Liver (tissue), 9 donors: ENCODE measurements around the gene ARF5. TPM values are rescaled to one million over a fixed set of nuclear protein-coding genes. Genes with fewer than 3 reads are reported as not detected.

Source experiments
- DNase-seq: peaks from one replicate; pipeline ENCODE4 v3.0.0-alpha.2; 2017; ENCODE audit warnings: low spot score
- H3K27ac ChIP-seq, 2 donors: one replicate each; pipeline ENCODE4 v1.7.0; 2013; ENCODE audit warnings: inconsistent platforms in 2 of 2, low read length in 2 of 2, control low read depth in 1 of 2, low read depth in 1 of 2, mild to moderate bottlenecking in 1 of 2
- H3K27me3 ChIP-seq, 4 donors: one replicate each; pipeline versions ENCODE4 v1.6.1 to v1.7.0; 2013; ENCODE audit warnings: low read length in 3 of 4, inconsistent platforms in 1 of 4, mild to moderate bottlenecking in 1 of 4, moderate library complexity in 1 of 4; ENCODE audit not compliant: control insufficient read depth in 4 of 4, insufficient read depth in 4 of 4
- H3K36me3 ChIP-seq, 4 donors: one replicate each; pipeline versions ENCODE4 v1.6.1 to v1.7.0; 2013; ENCODE audit warnings: low read length in 3 of 4, mild to moderate bottlenecking in 3 of 4, low read depth in 1 of 4, moderate library complexity in 1 of 4; ENCODE audit not compliant: control insufficient read depth in 4 of 4, insufficient read depth in 3 of 4
- H3K4me1 ChIP-seq, 4 donors: one replicate each; pipeline versions ENCODE4 v1.6.1 to v1.7.0; 2013; ENCODE audit warnings: low read length in 3 of 4, mild to moderate bottlenecking in 3 of 4, moderate library complexity in 1 of 4; ENCODE audit not compliant: control insufficient read depth in 4 of 4, insufficient read depth in 4 of 4
- H3K4me3 ChIP-seq, 3 donors: one replicate each; pipeline versions ENCODE4 v1.6.1 to v1.7.0; 2013; ENCODE audit warnings: low read length in 3 of 3, control low read depth in 1 of 3, low read depth in 1 of 3, mild to moderate bottlenecking in 1 of 3
- H3K9ac ChIP-seq, 2 donors: one replicate each; pipeline ENCODE4 v1.7.0; 2013; ENCODE audit warnings: low read length in 2 of 2, mild to moderate bottlenecking in 2 of 2, moderate library complexity in 2 of 2, control low read depth in 1 of 2, low read depth in 1 of 2
- H3K9me3 ChIP-seq, 4 donors: one replicate each; pipeline versions ENCODE4 v1.6.1 to v1.7.0; 2013; ENCODE audit warnings: low read length in 3 of 4; ENCODE audit not compliant: control insufficient read depth in 4 of 4
- ATF3 ChIP-seq: IDR thresholded peaks from 2 replicates; pipeline ENCODE4 v1.6.1; 2016; ENCODE audit warnings: antibody characterized with exemption
- EGR1 ChIP-seq, 2 donors: IDR thresholded peaks; 2 replicates each; pipeline ENCODE4 v1.6.1; 2016 to 2018; ENCODE audit warnings: antibody characterized with exemption in 2 of 2, low read depth in 2 of 2
- FOXA1 ChIP-seq: IDR thresholded peaks from 2 replicates; pipeline ENCODE4 v1.6.1; 2016; ENCODE audit warnings: antibody characterized with exemption
- FOXA2 ChIP-seq: IDR thresholded peaks from 2 replicates; pipeline ENCODE4 v1.6.1; 2016; ENCODE audit warnings: antibody characterized with exemption
- GABPA ChIP-seq, 2 donors: IDR thresholded peaks in 1 of 2; conservative IDR thresholded peaks in 1 of 2; 2 replicates each; pipeline ENCODE4 v1.6.1; 2016; ENCODE audit warnings: antibody characterized with exemption in 2 of 2, mild to moderate bottlenecking in 1 of 2, moderate library complexity in 1 of 2
- NR2F2 ChIP-seq: IDR thresholded peaks from 2 replicates; pipeline ENCODE4 v1.6.1; 2016; ENCODE audit warnings: antibody characterized with exemption
- RXRA ChIP-seq, 2 donors: IDR thresholded peaks; 2 replicates each; pipeline ENCODE4 v1.6.1; 2017 to 2018; ENCODE audit warnings: antibody characterized with exemption in 2 of 2, mild to moderate bottlenecking in 1 of 2
- SP1 ChIP-seq: IDR thresholded peaks from 2 replicates; pipeline ENCODE4 v1.6.1; 2018; ENCODE audit warnings: antibody characterized with exemption, mild to moderate bottlenecking
- YY1 ChIP-seq: IDR thresholded peaks from 2 replicates; pipeline ENCODE4 v1.6.1; 2016; ENCODE audit warnings: antibody characterized with exemption, mild to moderate bottlenecking
- ZBTB33 ChIP-seq: IDR thresholded peaks from 2 replicates; pipeline ENCODE4 v1.6.1; 2016; ENCODE audit warnings: antibody characterized with exemption
- WGBS: extraction: QIAGEN DNeasy Blood & Tissue Kit; methylation state at CpG from one replicate; pipeline ENCODE4 v1.1.7; 2013; 5-methylcytosine and 5-hydroxymethylcytosine counted together
- polyA plus RNA-seq, 2 donors: library from polyadenylated mRNA; stranded (reverse) in 1 of 2; unstranded in 1 of 2; fragments of 200-250 nt in 1 of 2; fragments of >200 nt in 1 of 2; fragmentation: Nextera tagmentation in 1 of 2; extraction: Ambion mirVana in 1 of 2; gene quantifications; one replicate each; pipeline versions ENCODE4 v1.2.1 to v1.2.3, GENCODE V29; 2013 to 2015
- total RNA-seq, 2 donors: library from RNA; depleted of rRNA; stranded (reverse); fragments of >200 nt; gene quantifications; one replicate each; pipeline ENCODE4 v1.2.3, GENCODE V29; 2014
- TF ChIP-seq, protein P1 (sequence below): fragments of 150-350 bp; IDR thresholded peaks from 2 replicates; pipeline ENCODE4 v1.5.1; 2017; ENCODE audit warnings: improper control_type of control experiment, low read depth, low read length; ENCODE audit not compliant: missing input control
- donor health status: healthy.
- donor health status: healthy.
- donor health status: healthy.
- donor health status: healthy.
- donor health status: healthy.

Gene ARF5
- total and polyA plus RNA-seq, 4 donors, result 47.8 to 90.0 (median 55.4) TPM

DNA sequence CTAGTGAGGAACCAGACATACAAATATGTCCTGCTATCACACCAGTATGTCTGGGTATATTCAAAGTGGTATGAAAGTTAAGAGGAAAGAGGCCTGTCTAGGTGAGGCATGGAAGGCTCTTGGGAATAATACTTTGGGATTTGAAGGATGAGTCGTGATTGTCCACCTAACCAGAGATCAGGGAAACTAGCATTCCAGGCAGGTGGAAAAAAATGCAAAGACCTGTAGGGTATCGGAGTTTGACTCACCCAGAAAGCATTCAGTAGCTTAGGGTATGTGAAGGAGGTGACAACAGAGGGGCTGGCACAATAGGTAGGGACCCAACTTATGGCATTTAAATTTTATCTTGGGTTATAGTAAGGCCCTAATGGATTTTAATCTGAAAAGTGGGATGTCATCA lies 1.9 kb upstream of the ARF5 start:
- H3K4me1 ChIP-seq, result peaks cover 14 to 64% (median 51%) of the 10 kb centered on the region in 4 donors
- TF ChIP-seq ATF3 (no peak), SP1 (no peak), FOXA1 (no peak), RXRA (IDR thresholded peaks at IDR 0.05) (no peak), GABPA (IDR thresholded peaks at IDR 0.05 in 1 of 2, conservative IDR thresholded peaks at IDR 0.05 in 1 of 2) (no peak), EGR1 (IDR thresholded peaks at IDR 0.05; ENCODE audit: low read depth in 2 of 2) (no peak), FOXA2 (no peak), NR2F2 (no peak), ZBTB33 (no peak)
- TF ChIP-seq, protein P1, sequence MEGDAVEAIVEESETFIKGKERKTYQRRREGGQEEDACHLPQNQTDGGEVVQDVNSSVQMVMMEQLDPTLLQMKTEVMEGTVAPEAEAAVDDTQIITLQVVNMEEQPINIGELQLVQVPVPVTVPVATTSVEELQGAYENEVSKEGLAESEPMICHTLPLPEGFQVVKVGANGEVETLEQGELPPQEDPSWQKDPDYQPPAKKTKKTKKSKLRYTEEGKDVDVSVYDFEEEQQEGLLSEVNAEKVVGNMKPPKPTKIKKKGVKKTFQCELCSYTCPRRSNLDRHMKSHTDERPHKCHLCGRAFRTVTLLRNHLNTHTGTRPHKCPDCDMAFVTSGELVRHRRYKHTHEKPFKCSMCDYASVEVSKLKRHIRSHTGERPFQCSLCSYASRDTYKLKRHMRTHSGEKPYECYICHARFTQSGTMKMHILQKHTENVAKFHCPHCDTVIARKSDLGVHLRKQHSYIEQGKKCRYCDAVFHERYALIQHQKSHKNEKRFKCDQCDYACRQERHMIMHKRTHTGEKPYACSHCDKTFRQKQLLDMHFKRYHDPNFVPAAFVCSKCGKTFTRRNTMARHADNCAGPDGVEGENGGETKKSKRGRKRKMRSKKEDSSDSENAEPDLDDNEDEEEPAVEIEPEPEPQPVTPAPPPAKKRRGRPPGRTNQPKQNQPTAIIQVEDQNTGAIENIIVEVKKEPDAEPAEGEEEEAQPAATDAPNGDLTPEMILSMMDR, result no peak
- WGBS, result 94% methylated on average over 2 of the region's 2 CpGs
- H3K9me3 ChIP-seq, result no peaks in the 10 kb centered on the region
- H3K27me3 ChIP-seq, result no peaks in the 10 kb centered on the region
- H3K27ac ChIP-seq, result no peak overlapping the region
- no peak overlapping the region for H3K4me3 ChIP-seq
- H3K9ac ChIP-seq, result no peak overlapping the region
- peaks cover 5 to 8% (median 7%) of the 10 kb centered on the region in 4 donors for H3K36me3 ChIP-seq
- DNase-seq, result no peak

DNA sequence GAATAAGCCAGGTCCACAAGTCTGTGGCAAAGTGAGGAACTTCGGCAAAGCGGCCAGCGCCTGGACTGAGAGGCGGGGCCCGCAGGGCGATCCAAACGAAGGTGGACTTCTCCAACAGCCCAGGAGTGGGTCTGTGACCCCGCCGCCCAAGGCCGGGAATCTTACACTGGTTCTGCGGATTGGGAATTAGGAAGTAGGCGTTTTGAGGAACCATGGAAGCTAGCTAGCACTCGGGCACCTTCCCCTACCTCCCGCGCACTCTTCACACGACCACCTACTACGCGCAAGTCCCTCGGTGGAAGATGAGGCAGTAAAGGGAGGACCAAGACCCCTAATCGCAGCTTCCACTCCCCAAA lies 570 bp upstream of the ARF5 start:
- H3K36me3 ChIP-seq, result peaks cover 6 to 14% (median 10%) of the 10 kb centered on the region in 4 donors
- H3K4me3 ChIP-seq, result peak overlapping the region; percentile 74 to 89 (median 85)
- peaks cover 9 to 53% (median 38%) of the 10 kb centered on the region in 4 donors for H3K4me1 ChIP-seq
- peak; percentile 41 for DNase-seq
- H3K9ac ChIP-seq, result peak overlapping the region; percentile 77 to 83
- WGBS, result 39% methylated on average over 20 of the region's 20 CpGs
- TF ChIP-seq YY1 (peak; percentile 9), ZBTB33 (no peak), SP1 (no peak)
- peak overlapping the region; percentile 76 to 84 for H3K27ac ChIP-seq
- H3K27me3 ChIP-seq, result no peaks in the 10 kb centered on the region
- no peaks in the 10 kb centered on the region for H3K9me3 ChIP-seq
